ENCODE data around the gene POGLUT3.

POGLUT3 gene

GRCh38 chr11:108498046-108498815 is at the start of gene POGLUT3:
TSS of gene POGLUT3 (minus strand) at chr11:108498384. CDS start at chr11:108498366, 18 bp downstream.
- no peak for TF ChIP-seq CTCF (IDR thresholded peaks at IDR 0.05)

GRCh38 chr11:108545909-108546501 is 47.8 kb upstream of the POGLUT3 start:
- TF ChIP-seq CTCF (IDR thresholded peaks at IDR 0.05) = no peak

- no peak for TF ChIP-seq CTCF (IDR thresholded peaks at IDR 0.05)
Observed at GRCh38 chr11:108543316-108543964, 45.3 kb upstream of the POGLUT3 start.

GRCh38 chr11:108541531-108541930 is 43.3 kb upstream of the POGLUT3 start:
- TF ChIP-seq CTCF (IDR thresholded peaks at IDR 0.05) = no peak

- no peak for TF ChIP-seq CTCF (IDR thresholded peaks at IDR 0.05)
Observed at GRCh38 chr11:108538502-108538901, 40.3 kb upstream of the POGLUT3 start.

GRCh38 chr11:108538022-108538424 is 39.8 kb upstream of the POGLUT3 start:
- TF ChIP-seq CTCF (IDR thresholded peaks at IDR 0.05) = no peak

- TF ChIP-seq CTCF (IDR thresholded peaks at IDR 0.05) = no peak
Observed at GRCh38 chr11:108536783-108537182, 38.6 kb upstream of the POGLUT3 start.

All from LNCAP (cell line).